ENCODE results near the gene IKZF2.

DNA sequence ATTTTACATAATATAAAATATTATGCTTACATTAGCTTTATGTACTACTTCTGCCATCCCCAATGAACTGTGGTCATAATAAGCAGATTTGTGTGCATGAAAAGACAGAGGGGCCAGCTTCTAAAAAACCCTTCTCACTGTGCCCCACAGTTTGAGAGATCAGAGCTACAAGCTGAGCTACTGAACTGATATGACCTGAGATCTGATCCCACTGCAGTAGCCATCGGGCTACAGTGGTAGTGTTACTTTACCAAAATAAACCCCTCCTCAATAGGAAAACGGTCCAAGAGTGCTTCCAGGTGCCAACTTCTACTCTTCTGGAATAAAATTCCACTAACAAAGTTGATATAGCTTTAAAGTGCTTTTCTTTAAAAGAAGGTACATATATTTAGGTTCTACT is 43.1 kb downstream of the IKZF2 start:
- TF ChIP-seq EP300 (IDR thresholded peaks at IDR 0.05; ENCODE audit: borderline replicate concordance in 1 of 2, control insufficient read depth in 1 of 2, low read depth in 2 of 2, low read length in 2 of 2): no peak
- TF ChIP-seq, protein P1, sequence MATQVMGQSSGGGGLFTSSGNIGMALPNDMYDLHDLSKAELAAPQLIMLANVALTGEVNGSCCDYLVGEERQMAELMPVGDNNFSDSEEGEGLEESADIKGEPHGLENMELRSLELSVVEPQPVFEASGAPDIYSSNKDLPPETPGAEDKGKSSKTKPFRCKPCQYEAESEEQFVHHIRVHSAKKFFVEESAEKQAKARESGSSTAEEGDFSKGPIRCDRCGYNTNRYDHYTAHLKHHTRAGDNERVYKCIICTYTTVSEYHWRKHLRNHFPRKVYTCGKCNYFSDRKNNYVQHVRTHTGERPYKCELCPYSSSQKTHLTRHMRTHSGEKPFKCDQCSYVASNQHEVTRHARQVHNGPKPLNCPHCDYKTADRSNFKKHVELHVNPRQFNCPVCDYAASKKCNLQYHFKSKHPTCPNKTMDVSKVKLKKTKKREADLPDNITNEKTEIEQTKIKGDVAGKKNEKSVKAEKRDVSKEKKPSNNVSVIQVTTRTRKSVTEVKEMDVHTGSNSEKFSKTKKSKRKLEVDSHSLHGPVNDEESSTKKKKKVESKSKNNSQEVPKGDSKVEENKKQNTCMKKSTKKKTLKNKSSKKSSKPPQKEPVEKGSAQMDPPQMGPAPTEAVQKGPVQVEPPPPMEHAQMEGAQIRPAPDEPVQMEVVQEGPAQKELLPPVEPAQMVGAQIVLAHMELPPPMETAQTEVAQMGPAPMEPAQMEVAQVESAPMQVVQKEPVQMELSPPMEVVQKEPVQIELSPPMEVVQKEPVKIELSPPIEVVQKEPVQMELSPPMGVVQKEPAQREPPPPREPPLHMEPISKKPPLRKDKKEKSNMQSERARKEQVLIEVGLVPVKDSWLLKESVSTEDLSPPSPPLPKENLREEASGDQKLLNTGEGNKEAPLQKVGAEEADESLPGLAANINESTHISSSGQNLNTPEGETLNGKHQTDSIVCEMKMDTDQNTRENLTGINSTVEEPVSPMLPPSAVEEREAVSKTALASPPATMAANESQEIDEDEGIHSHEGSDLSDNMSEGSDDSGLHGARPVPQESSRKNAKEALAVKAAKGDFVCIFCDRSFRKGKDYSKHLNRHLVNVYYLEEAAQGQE (IDR thresholded peaks at IDR 0.05; ENCODE audit: low read depth, low read length): no peak
- TF ChIP-seq, protein P2, sequence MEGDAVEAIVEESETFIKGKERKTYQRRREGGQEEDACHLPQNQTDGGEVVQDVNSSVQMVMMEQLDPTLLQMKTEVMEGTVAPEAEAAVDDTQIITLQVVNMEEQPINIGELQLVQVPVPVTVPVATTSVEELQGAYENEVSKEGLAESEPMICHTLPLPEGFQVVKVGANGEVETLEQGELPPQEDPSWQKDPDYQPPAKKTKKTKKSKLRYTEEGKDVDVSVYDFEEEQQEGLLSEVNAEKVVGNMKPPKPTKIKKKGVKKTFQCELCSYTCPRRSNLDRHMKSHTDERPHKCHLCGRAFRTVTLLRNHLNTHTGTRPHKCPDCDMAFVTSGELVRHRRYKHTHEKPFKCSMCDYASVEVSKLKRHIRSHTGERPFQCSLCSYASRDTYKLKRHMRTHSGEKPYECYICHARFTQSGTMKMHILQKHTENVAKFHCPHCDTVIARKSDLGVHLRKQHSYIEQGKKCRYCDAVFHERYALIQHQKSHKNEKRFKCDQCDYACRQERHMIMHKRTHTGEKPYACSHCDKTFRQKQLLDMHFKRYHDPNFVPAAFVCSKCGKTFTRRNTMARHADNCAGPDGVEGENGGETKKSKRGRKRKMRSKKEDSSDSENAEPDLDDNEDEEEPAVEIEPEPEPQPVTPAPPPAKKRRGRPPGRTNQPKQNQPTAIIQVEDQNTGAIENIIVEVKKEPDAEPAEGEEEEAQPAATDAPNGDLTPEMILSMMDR (IDR thresholded peaks at IDR 0.05 in 2 of 3, conservative IDR thresholded peaks at IDR 0.05 in 1 of 3; ENCODE audit: control insufficient read depth in 2 of 3, extremely low read depth in 1 of 3, insufficient read depth in 1 of 3, low read depth in 3 of 3, low read length in 3 of 3): no peak

All from GM12878 (cell line).